DOHH2 (cell line): Measurements from ENCODE around the gene PNPLA2.

Experiments
- EZH2phosphoT487 ChIP-seq: fragments of 200-600 bp; sonication (generic); IDR thresholded peaks from 2 replicates; pipeline ENCODE4 v1.6.1; 2017; ENCODE audit warnings: borderline replicate concordance, mild to moderate bottlenecking, antibody characterized with exemption, low read length, moderate library complexity, mixed read lengths
- TF ChIP-seq, protein P1 (sequence below): fragments of 200-600 bp; sonication (generic); IDR thresholded peaks from one replicate; pipeline ENCODE4 v1.5.1; 2014; ENCODE audit warnings: antibody characterized with exemption, mild to moderate bottlenecking, low read depth, low read length; ENCODE audit not compliant: poor library complexity, severe bottlenecking

DNA sequence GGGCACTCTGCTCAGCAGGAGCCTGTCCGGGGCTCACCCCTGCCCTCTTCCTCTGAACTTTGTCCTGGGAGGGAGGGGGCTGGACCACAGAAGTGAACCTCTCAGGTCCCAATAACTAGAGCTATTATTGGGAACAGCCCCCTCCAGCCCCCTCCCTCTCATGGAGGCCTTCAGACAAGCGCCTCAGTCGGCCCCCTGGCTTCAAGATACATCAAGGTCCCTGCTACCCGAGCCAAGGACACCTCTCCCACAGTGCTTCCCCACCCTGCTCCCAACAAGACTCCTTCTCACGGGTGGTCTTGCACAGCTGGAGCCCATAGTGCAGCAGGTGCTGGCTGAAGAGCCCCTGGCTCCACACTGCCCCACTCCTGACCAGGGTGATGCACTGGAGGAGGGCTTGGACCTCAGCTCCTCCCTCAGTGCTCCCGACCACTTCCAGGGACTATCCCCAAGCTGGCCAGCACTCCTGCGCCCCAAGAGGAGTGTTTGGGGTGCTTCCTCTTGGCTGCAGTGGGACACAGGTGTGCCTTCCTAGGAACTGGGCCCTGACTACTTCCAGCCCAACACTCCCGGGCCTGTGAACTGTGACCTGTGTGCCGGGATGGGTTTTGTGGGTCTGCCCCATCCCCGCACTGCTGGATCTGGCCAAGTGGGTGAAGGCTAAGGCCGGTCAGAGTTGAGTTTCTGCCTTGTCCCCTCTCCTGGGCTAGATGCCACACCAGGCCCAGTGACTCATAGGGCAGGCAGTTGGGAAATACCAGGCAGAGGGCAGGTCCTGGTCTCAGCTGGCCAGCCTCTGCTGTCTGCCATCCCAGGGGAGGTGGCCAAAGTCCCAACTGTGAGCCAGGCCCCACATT lies 2.2 kb downstream of the PNPLA2 start:
- TF ChIP-seq, protein P1, sequence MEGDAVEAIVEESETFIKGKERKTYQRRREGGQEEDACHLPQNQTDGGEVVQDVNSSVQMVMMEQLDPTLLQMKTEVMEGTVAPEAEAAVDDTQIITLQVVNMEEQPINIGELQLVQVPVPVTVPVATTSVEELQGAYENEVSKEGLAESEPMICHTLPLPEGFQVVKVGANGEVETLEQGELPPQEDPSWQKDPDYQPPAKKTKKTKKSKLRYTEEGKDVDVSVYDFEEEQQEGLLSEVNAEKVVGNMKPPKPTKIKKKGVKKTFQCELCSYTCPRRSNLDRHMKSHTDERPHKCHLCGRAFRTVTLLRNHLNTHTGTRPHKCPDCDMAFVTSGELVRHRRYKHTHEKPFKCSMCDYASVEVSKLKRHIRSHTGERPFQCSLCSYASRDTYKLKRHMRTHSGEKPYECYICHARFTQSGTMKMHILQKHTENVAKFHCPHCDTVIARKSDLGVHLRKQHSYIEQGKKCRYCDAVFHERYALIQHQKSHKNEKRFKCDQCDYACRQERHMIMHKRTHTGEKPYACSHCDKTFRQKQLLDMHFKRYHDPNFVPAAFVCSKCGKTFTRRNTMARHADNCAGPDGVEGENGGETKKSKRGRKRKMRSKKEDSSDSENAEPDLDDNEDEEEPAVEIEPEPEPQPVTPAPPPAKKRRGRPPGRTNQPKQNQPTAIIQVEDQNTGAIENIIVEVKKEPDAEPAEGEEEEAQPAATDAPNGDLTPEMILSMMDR, result no peak
- no peak for TF ChIP-seq EZH2phosphoT487
